GM12891 (cell line): ENCODE results near the gene ARPP21.

Source experiments
- POLR2AphosphoS5 ChIP-seq: IDR thresholded peaks from 2 replicates; pipeline ENCODE4 v1.6.1; 2011; ENCODE audit warnings: low read depth, low read length, control low read depth
- TAF1 ChIP-seq: IDR thresholded peaks from 2 replicates; pipeline ENCODE4 v1.6.1; 2011; ENCODE audit warnings: low read depth, low read length, control low read depth

GRCh38 chr3:35727179-35727578 is 87.9 kb downstream of the ARPP21 start:
- TF ChIP-seq POLR2AphosphoS5 (no peak), TAF1 (no peak)
